ENCODE data around the gene FAM118A.
"Not testable (repeated sequence)": the region's sequence is repeated elsewhere in the genome, so short reads cannot be mapped to it uniquely, and the experiment has no call there.

Gene FAM118A

DNA sequence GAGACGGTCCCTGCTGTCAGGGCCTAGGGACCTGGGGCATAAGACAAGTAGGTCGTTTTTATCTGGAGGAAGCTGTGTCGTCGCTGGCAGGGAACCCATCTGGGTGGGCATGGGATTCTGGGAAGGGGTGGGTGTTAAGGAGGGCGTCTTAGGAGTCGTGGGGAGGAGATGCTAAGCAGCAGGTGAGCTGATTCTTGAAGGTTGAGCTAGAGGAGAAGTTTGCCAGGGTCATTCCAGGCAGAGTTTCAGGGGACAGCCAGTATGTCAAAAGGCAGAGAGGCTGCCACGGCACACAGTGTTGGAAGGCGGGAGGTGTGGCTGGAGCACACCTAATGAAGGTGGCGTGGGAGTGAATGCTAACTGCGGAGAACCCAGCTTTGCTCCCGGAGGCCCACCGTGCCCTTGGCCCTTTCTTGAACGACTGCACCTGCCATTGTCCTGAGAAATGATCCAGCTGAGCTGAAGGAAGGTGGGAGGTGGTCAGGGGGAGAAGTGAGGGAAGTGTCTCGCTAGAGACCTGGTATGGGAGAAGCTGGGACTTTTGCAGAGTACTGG lies 1.3 kb downstream of the FAM118A start:
- DNase-seq: no peak

DNA sequence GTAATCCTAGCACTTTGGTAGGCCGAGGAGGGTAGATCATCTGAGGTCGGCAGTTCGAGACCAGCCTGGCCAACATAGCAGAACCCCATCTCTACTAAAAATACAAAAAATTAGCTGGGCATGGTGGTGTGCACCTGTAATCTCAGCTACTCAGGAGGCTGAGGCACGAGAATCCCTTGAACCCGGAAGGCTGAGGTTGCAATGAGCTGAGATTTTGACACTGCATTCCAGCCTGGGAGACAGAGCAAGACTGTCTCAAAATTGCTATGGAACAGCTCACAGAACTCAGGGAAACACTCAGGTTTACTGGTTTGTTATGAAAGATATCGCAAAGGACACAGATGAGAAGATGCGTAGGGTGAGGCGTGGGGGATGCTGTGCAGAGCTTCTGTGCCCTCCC lies 2.7 kb downstream of the FAM118A start:
- no peak for DNase-seq

DNA sequence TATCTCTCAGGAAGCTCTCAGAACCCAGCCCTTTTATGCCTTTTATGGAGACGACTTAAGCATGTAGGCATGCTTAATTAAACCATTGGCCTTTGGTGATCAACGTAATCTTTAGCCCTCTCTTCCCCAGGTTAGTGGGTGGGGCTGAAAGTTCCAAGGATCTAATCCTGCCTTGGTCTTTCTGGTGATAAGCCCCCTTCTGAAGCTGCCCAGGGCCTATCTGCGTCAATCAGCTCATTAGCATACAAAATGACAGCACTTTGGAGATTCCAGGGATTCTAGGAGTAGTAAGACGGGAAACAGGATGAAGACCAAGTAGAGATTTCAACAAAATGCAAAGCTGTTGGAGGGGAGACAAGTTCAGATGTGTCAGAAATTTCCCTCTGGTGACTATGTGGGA lies 3.1 kb downstream of the FAM118A start:
- no peak for DNase-seq

DNA sequence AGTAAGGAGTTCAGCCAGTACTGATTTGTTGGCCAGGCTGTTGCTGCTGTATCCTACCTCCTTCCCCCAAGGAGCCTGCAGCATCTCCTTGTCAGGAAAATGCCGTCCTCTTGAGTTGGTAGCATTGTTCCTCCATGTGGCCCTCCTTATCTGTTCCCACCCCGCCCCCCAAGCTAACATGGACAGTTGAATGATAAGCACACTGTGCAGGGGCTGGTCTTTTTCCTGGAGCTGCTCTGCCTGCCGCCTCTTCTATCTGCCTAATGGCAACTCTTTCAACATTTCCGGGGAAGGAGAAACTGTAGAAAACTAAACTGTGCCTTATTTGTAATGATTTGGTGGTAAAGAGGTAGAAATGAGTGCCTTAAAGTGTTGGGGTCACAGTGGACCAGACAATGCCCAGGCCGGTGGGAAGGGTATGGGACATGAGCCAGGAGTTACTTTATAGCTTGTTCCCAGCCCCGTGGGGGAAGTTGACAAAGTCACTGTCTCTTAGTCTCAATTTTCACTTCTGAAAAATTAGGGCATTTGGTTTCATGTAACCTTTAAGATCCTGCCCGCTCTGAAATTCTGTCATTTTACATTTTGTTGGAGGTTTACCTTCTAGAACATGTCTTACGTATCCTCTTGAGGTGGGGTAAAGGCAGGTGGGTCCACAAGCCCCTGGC lies 4.5 kb downstream of the FAM118A start:
- no peak for DNase-seq

- DNase-seq: no peak
Observed at GRCh38 chr22:45314786-45315185, 5.1 kb downstream of the FAM118A start.

DNA sequence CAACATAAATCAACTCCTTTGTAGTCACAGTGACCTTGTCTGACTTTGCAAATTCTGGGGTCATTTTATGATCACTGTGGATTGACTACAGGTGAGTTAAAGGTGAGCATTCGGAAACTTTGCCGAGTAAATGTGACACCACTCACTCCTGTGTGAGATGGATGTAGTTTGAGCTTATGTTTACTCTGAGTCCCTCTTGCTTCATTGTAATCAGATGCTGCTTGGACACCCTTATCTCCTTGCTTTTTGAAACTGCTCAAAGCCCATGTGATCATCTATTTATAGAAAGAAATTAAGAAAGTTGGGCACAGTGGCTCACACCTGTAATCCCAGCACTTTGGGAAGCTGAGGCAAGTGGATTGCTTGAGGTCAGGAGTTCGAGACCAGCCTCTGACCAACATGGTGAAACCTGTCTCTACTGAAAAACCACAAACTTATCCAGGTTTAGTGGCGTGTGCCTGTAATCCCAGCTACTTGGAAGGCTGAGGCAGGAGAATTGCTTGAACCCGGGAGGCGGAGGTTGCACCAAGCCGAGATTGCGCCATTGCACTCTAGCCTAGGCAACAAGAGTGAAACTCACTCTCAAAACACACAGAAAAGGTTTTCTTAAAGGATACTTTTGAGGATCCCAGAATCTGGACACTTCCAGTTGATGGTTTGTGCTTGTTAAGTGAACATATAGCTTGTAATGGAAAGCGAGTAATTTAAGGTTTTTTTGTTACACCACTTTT lies 7.2 kb downstream of the FAM118A start:
- DNase-seq: no peak

GRCh38 chr22:45317551-45318167 lies 7.9 kb downstream of the FAM118A start:
- DNase-seq: peak; percentile 14

GRCh38 chr22:45318168-45318557 lies 8.4 kb downstream of the FAM118A start:
- peak; percentile 80 for DNase-seq

- DNase-seq: peak; percentile 48
Observed at GRCh38 chr22:45318558-45319323, 9.0 kb downstream of the FAM118A start.

DNA sequence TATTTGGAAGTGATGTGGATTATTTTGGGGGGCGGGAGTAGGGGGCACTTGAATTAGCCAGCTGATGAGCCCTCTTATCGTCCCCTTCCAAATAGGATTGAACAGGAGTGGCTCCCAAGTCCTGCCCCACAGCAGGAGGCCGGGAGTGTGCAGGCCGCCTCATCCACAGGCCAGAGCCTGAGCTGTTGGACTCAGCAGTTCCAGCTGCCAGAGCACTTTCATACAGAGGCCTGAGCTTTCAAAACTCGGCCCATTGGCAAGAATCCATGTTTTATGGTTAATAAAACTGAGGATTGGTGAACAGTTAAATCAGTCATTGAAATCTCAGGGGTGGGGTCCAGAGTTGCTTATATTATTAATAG lies 9.6 kb downstream of the FAM118A start:
- DNase-seq: no peak

DNA sequence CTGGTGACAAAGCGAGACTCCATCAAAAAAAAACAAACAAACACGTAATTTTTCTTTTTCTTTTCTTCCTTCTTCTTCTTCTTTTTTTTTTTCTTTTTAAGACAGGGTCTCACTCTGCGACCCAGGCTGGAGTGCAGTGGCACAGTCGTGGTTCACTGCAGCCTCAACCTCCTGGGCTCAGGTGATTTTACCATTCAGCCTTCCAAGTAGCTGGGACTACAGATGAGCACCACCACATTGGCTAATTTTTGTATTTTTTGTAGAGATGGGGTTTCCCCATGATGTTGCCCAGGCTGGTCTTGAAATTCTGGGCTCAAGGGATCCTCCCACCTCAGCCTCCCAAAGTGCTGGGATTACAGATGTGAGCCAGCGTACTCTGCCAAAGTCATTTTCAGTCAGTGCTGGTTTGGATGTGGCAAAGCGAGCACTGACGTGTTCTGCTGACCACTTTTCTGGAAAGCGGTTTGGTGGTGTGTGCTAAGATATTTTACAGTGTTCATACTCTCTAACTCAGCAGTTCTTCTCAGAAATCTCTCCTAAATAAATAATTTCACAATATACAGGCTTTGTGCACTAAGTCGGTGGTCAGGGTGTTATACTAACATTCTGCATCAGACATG lies 10.7 kb downstream of the FAM118A start:
- DNase-seq: no peak

DNA sequence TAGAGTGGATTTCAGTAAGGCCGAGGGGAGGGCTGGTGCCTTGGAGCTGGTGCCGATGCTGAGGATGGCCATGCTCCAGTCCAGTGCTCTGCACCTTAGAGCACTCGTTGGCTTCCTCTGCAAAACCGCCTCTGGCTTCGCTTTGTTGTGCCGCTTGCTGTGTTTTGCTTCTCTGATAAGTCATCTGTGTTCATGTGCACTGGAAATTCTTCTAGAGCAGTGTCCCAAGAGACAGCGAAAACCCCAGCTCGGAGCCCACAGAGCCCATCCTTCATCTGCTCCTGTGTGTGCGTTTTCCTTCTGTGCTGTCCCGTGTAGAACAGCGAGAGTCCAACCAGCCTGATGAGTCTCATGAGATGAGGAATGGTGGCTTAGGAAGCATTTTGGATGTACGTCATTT lies 12.1 kb downstream of the FAM118A start:
- no peak for DNase-seq

GRCh38 chr22:45322873-45323525 lies 13.3 kb downstream of the FAM118A start:
- no peak for DNase-seq

- no peak for DNase-seq
Observed at GRCh38 chr22:45323695-45324094, 14.0 kb downstream of the FAM118A start.

GRCh38 chr22:45324311-45324711 lies 14.6 kb downstream of the FAM118A start:
- no peak for DNase-seq

- DNase-seq: not testable (repeated sequence)
Observed at GRCh38 chr22:45328261-45328660, 18.5 kb downstream of the FAM118A start.

GRCh38 chr22:45328822-45329529 lies 19.2 kb downstream of the FAM118A start:
- no peak for DNase-seq

DNA sequence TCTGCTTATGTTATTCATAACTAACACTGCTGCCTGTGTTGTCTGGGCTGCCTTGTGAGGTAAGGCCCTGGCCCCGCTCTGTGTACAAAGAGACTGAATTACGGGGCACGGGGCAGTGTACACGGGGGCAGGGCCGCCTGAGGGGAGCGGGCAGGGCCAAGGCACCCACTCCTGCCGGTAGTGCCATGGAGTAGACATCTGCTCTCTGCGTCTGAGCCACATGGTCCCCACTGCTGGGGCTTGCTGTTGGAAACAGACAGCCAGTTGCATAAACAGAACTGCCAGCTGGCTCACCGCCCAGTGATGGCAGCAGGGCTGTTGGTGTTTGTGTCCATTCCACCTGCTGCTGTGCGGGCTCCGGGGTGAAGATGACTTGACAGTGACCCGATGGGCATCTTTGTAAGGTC lies 19.8 kb downstream of the FAM118A start:
- no peak for DNase-seq

- no peak for DNase-seq
Observed at GRCh38 chr22:45330548-45330947, 20.8 kb downstream of the FAM118A start.

DNA sequence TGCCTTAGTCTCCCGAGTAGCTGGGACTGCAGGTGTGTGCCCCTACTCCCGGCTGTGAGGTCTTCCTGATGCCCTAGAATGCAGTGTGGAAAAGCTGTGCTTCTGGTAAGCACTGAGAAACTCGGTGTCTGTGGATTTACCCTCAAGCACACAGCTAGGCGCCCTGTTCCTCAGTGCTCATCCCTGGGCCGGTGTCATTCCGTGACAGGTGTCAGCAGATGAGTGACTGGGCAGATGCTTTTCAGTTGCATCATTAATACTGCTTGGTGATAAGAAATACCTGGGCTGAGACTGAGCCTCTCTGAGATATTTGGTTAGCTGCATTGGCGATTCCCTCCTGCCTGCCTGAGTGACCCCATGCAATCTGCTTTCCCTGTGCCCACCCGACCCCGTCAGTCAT lies 21.8 kb downstream of the FAM118A start:
- no peak for DNase-seq

DNA sequence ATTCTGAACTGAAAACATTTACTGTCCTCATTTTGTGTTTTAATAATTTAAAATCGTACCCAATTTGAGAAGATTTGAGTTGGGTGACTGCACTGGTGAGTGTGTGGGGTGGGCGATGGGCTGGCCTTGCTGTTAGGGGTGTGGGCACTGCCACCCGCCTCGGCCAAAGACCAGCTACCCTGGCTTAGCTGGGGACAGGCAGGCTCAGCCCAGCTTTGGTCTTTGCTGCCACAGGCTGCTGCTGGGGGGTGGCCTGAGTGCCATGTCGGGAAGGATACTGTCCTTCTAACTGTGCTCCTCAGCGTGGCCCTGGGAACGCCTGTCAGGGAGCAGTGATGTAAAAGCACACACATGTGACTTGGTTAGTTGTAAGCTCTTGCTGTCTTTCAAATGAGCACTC lies 22.3 kb downstream of the FAM118A start:
- no peak for DNase-seq

GRCh38 chr22:45334068-45334467 lies 24.3 kb downstream of the FAM118A start:
- DNase-seq: no peak
